ENCODE data around the gene GARNL3.

GRCh38 chr9:127281891-127282290 lies 17.3 kb downstream of the GARNL3 start:
- TF ChIP-seq SIN3A (IDR thresholded peaks at IDR 0.05; ENCODE audit: borderline replicate concordance, insufficient read depth, low read depth, low read length) (no peak), CTCF (IDR thresholded peaks at IDR 0.05) (no peak), TCF7L2 (IDR thresholded peaks at IDR 0.05; ENCODE audit: low read depth, low read length) (no peak), REST (IDR thresholded peaks at IDR 0.05; ENCODE audit: insufficient read depth in 1 of 2, low read depth in 2 of 2, low read length in 1 of 2) (no peak)
